Tibial nerve (tissue), 4 donors: ENCODE measurements around the gene TTC28. TPM values are rescaled to one million over a fixed set of nuclear protein-coding genes. Genes with fewer than 3 reads are reported as not detected.

ENCODE experiments used
- DNase-seq, 2 donors: peaks; one replicate each; pipeline ENCODE4 v3.0.0-alpha.2; 2019; ENCODE audit warnings: low spot score in 2 of 2
- H3K27ac ChIP-seq, 4 donors: fragments of 200-600 bp; sonication (generic) in 3 of 4; one replicate each; pipeline ENCODE4 v1.5.1; 2017 to 2019; ENCODE audit warnings: mild to moderate bottlenecking in 1 of 4
- H3K27me3 ChIP-seq, 2 donors: fragments of 200-600 bp; sonication (generic) in 1 of 2; one replicate each; pipeline versions ENCODE4 v1.5.1 to v1.6.0; 2017 to 2019
- H3K36me3 ChIP-seq, 3 donors: fragments of 200-600 bp; sonication (generic); one replicate each; pipeline ENCODE4 v1.5.1; 2018 to 2019
- H3K4me1 ChIP-seq, 4 donors: fragments of 200-600 bp; sonication (generic) in 3 of 4; one replicate each; pipeline ENCODE4 v1.5.1; 2017 to 2019
- H3K4me3 ChIP-seq, 4 donors: fragments of 200-600 bp; sonication (generic) in 3 of 4; one replicate each; pipeline ENCODE4 v1.5.1; 2017 to 2019; ENCODE audit warnings: mild to moderate bottlenecking in 1 of 4, moderate library complexity in 1 of 4
- H3K9me3 ChIP-seq, 4 donors: fragments of 200-600 bp; sonication (generic) in 3 of 4; one replicate each; pipeline ENCODE4 v1.5.1; 2017 to 2019
- CTCF ChIP-seq, 5 experiments: fragments of 200-600 bp in 3 of 5; fragments of 450-650 bp in 2 of 5; sonication (generic) in 3 of 5; IDR thresholded peaks; one replicate each; pipeline ENCODE4 v1.5.1; 2016 to 2019; ENCODE audit warnings: antibody characterized with exemption in 5 of 5, mild to moderate bottlenecking in 3 of 5, moderate library complexity in 2 of 5
- EP300 ChIP-seq, 2 donors: sonication (generic); formaldehyde crosslinking; IDR thresholded peaks; one replicate each; pipeline ENCODE4 v1.6.1; 2017; ENCODE audit warnings: antibody characterized with exemption in 2 of 2, mild to moderate bottlenecking in 1 of 2
- POLR2A ChIP-seq, 2 donors: fragments of 450-650 bp; IDR thresholded peaks; one replicate each; pipeline ENCODE4 v1.6.1; 2017; ENCODE audit warnings: antibody characterized with exemption in 2 of 2, mild to moderate bottlenecking in 2 of 2, moderate library complexity in 2 of 2
- WGBS, 2 donors: methylation state at CpG; one replicate each; pipeline ENCODE4 v1.1.5; 2018; 5-methylcytosine and 5-hydroxymethylcytosine counted together
- total RNA-seq, 4 donors: library from RNA; depleted of rRNA; stranded (reverse); fragments of >200 nt; gene quantifications; one replicate each; pipeline ENCODE4 v1.1.0, GENCODE V29; 2016

TTC28 gene
- total RNA-seq, 4 donors from 2014 or later = 83.9 to 177 (median 128) TPM

DNA sequence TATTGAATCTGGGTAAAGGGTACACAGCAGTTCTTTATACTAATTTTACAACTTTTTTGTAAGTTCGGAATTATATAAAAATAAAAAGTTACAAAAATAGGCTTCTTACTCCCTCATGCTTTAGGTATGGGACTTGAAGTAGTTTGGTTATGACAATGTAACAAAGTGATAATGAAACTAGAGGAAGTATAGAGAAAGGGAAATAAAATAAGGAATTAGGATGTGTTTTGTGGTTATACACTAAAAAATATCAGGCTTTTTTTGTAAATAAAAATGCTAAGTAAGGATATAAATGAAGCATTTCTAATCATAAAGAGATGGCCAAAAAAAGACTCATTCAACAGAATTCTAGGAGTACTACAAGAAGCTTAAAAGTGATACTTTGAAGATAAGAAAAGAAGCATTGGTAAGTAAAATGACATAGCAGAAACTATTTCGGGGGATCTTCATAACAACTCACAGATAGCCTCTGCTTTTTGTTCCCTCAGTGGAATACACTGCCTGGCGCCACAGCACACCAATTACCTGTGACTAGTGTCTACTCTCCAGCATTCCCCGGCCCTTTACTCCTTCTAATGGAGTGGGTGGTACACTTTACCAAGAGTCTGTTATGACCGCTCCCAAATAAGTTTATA is 437.9 kb downstream of the TTC28 start:
- 84% methylated on average over 5 of the region's 5 CpGs for WGBS, 2 donors
- Histone ChIP-seq H3K4me1 (peaks cover 0 to 10% (median 2%) of the 10 kb centered on the region in 4 donors), H3K9me3 (no peaks in the 10 kb centered on the region), H3K4me3 (no peak overlapping the region), H3K27me3 (no peaks in the 10 kb centered on the region), H3K36me3 (no peaks in the 10 kb centered on the region), H3K27ac (no peak overlapping the region)
- no peak for DNase-seq
- TF ChIP-seq CTCF (IDR thresholded peaks at IDR 0.05) (no peak), POLR2A (IDR thresholded peaks at IDR 0.05) (no peak), EP300 (IDR thresholded peaks at IDR 0.05) (no peak)

DNA sequence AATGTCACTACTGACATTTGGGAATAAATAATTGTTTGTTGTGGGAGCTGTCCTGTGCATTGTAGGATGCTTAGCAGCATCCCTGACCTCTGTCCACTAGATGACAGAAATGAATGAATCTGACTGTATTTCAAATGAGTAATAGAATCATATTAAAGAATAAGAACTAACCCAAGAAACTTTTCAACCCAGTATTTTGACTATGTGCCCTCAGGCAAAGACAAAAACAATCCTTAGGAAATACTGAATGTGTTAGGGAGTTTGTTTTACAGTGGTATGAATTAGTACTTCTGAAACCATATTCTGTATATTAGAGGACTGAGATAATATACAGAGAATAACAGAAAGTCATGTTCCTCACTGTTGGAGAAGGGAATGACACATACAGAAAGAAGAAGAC is 439.7 kb downstream of the TTC28 start:
- H3K36me3 ChIP-seq = no peaks in the 10 kb centered on the region
- H3K27ac ChIP-seq = no peak overlapping the region
- no peaks in the 10 kb centered on the region for H3K27me3 ChIP-seq
- no peak overlapping the region for H3K4me3 ChIP-seq
- no peaks in the 10 kb centered on the region for H3K9me3 ChIP-seq
- no peak for TF ChIP-seq EP300 (IDR thresholded peaks at IDR 0.05)
- no peak for TF ChIP-seq CTCF (IDR thresholded peaks at IDR 0.05)
- no peak for TF ChIP-seq POLR2A (IDR thresholded peaks at IDR 0.05)
- no peaks in the 10 kb centered on the region for H3K4me1 ChIP-seq
- no peak for DNase-seq

GRCh38 chr22:28237783-28238182 is 441.9 kb downstream of the TTC28 start:
- DNase-seq = no peak
- Histone ChIP-seq H3K27me3 (no peaks in the 10 kb centered on the region), H3K4me1 (no peaks in the 10 kb centered on the region), H3K9me3 (no peaks in the 10 kb centered on the region), H3K36me3 (no peaks in the 10 kb centered on the region), H3K27ac (no peak overlapping the region), H3K4me3 (no peak overlapping the region)
- no peak for TF ChIP-seq CTCF (IDR thresholded peaks at IDR 0.05)
- TF ChIP-seq POLR2A (IDR thresholded peaks at IDR 0.05) = no peak
- no peak for TF ChIP-seq EP300 (IDR thresholded peaks at IDR 0.05)
- WGBS, 2 donors = 97 to 98% methylated on average over 2 of the region's 2 CpGs

DNA sequence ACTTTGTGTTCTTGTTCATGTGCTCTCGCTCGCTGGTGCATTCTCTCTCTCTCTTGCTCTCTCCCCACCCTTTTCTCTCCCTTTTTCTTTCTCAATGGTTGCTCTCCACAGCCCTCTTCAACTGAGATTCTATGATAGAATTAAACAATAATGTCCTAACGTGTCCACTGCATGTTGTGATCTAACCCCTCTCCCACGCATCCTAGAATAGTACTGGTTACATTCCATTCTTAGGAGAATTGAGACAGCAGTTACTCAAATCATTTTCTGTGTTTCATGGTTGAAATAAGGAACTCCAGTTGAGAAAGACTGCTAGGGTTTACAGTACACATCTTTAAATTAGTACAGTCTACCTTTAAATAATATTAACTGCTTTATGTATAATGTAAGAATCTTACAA is 442.5 kb downstream of the TTC28 start:
- Histone ChIP-seq H3K4me1 (no peaks in the 10 kb centered on the region), H3K27ac (no peak overlapping the region), H3K4me3 (no peak overlapping the region), H3K27me3 (no peaks in the 10 kb centered on the region), H3K9me3 (no peaks in the 10 kb centered on the region), H3K36me3 (no peaks in the 10 kb centered on the region)
- no peak for DNase-seq
- WGBS, 2 donors = 54 to 61% methylated on average over 4 of the region's 4 CpGs
- TF ChIP-seq CTCF (IDR thresholded peaks at IDR 0.05) (no peak), EP300 (IDR thresholded peaks at IDR 0.05) (no peak), POLR2A (IDR thresholded peaks at IDR 0.05) (no peak)

GRCh38 chr22:28232204-28232603 is 447.4 kb downstream of the TTC28 start:
- peaks cover 0 to 21% (median 7%) of the 10 kb centered on the region in 4 donors for H3K4me1 ChIP-seq
- 87 to 93% methylated on average over 3 of the region's 3 CpGs for WGBS, 2 donors
- H3K36me3 ChIP-seq = no peaks in the 10 kb centered on the region
- no peaks in the 10 kb centered on the region for H3K9me3 ChIP-seq
- DNase-seq = no peak
- no peak for TF ChIP-seq POLR2A (IDR thresholded peaks at IDR 0.05)
- TF ChIP-seq EP300 (IDR thresholded peaks at IDR 0.05) = no peak
- no peak for TF ChIP-seq CTCF (IDR thresholded peaks at IDR 0.05)
- H3K4me3 ChIP-seq = no peak overlapping the region
- H3K27me3 ChIP-seq = no peaks in the 10 kb centered on the region
- no peak overlapping the region for H3K27ac ChIP-seq
